Measurements from ENCODE around the gene RBPJL.
A peak's percentile ranks its signal among the peaks of the same experiment; 100 is the strongest.

GRCh38 chr20:45362804-45363610 lies 56.4 kb downstream of the RBPJL start, which contains the start of gene SYS1:
- TF ChIP-seq CTCF (IDR thresholded peaks at IDR 0.05) (peak in 5 of 7 experiments; percentile 61 to 99 (median 89)), POLR2AphosphoS5 (IDR thresholded peaks at IDR 0.05) (peak; percentile 93 to 98 (median 98))

Data from stomach (tissue), 4 donors.